ENCODE results near the gene TOMM70.
"Not testable (repeated sequence)": the region's sequence is repeated elsewhere in the genome, so short reads cannot be mapped to it uniquely, and the experiment has no call there.

Gene TOMM70

GRCh38 chr3:100400780-100401673 lies at the start of gene TOMM70, which contains the start of gene LNP1:
TOMM70 (minus strand) TSS chr3:100401089; CDS start chr3:100400949, 140 bp downstream.
LNP1 (plus strand) TSS chr3:100401539; CDS start chr3:100429730, 28,191 bp downstream.
- peaks cover 49% of the 10 kb centered on the region for H3K4me1 ChIP-seq
- peak within 1 kb of the TSS; percentile 82 for H3K27ac ChIP-seq
- TF ChIP-seq Cebpa-rat (IDR thresholded peaks at IDR 0.05) = no peak
- H3K27me3 ChIP-seq = no peaks in the 10 kb centered on the region
- peaks cover 47% of the 10 kb centered on the region for H4K20me1 ChIP-seq
- H3K4me2 ChIP-seq = peak within 1 kb of the TSS; percentile 82
- peaks cover 10% of the 10 kb centered on the region; the same call in 1 of the 2 replicates for H3K36me3 ChIP-seq
- H3K9ac ChIP-seq = peak within 1 kb of the TSS; percentile 91
- peak within 1 kb of the TSS; percentile 95 for H3K4me3 ChIP-seq
- H3K9me3 ChIP-seq = peaks cover 5% of the 10 kb centered on the region

- peaks cover 19% of the 10 kb centered on the region for H3K9me3 ChIP-seq
- H3K27ac ChIP-seq = no peak overlapping the region
- no peak overlapping the region for H3K4me3 ChIP-seq
- no peaks in the 10 kb centered on the region for H3K4me1 ChIP-seq
- TF ChIP-seq Cebpa-rat (IDR thresholded peaks at IDR 0.05) = no peak
- H4K20me1 ChIP-seq = no peaks in the 10 kb centered on the region
- no peak overlapping the region for H3K4me2 ChIP-seq
- no peaks in the 10 kb centered on the region for H3K27me3 ChIP-seq
- no peak overlapping the region for H3K9ac ChIP-seq
- H3K36me3 ChIP-seq = no peaks in the 10 kb centered on the region
Observed at GRCh38 chr3:100449214-100449613, 48.3 kb upstream of the TOMM70 start.

GRCh38 chr3:100448079-100448478 lies 47.2 kb upstream of the TOMM70 start:
- no peaks in the 10 kb centered on the region for H3K27me3 ChIP-seq
- H4K20me1 ChIP-seq = no peaks in the 10 kb centered on the region
- H3K4me3 ChIP-seq = no peak overlapping the region
- no peak overlapping the region for H3K9ac ChIP-seq
- peaks cover 19% of the 10 kb centered on the region for H3K9me3 ChIP-seq
- no peaks in the 10 kb centered on the region for H3K36me3 ChIP-seq
- no peaks in the 10 kb centered on the region for H3K4me1 ChIP-seq
- TF ChIP-seq Cebpa-rat (IDR thresholded peaks at IDR 0.05) = no peak
- no peak overlapping the region for H3K4me2 ChIP-seq
- no peak overlapping the region for H3K27ac ChIP-seq

- H4K20me1 ChIP-seq, H3K27ac ChIP-seq, H3K27me3 ChIP-seq, H3K4me3 ChIP-seq, H3K4me1 ChIP-seq, H3K36me3 ChIP-seq, H3K9ac ChIP-seq, H3K4me2 ChIP-seq: not testable (repeated sequence)
- H3K9me3 ChIP-seq = peaks cover 19% of the 10 kb centered on the region
Observed at GRCh38 chr3:100447067-100447466, 46.2 kb upstream of the TOMM70 start.

- Histone ChIP-seq H3K4me1 (no peaks in the 10 kb centered on the region), H3K9ac (no peak overlapping the region), H3K36me3 (no peaks in the 10 kb centered on the region), H3K27me3 (no peaks in the 10 kb centered on the region), H3K9me3 (peaks cover 19% of the 10 kb centered on the region), H3K4me2 (no peak overlapping the region), H3K4me3 (no peak overlapping the region), H4K20me1 (no peaks in the 10 kb centered on the region), H3K27ac (no peak overlapping the region)
- TF ChIP-seq Cebpa-rat (IDR thresholded peaks at IDR 0.05) = no peak
Observed at GRCh38 chr3:100443690-100444089, 42.8 kb upstream of the TOMM70 start.

- Histone ChIP-seq H3K36me3 (no peaks in the 10 kb centered on the region), H3K4me3 (no peak overlapping the region), H3K9ac (no peak overlapping the region), H3K27me3 (no peaks in the 10 kb centered on the region), H3K4me1 (no peaks in the 10 kb centered on the region), H3K4me2 (no peak overlapping the region), H3K9me3 (peaks cover 7% of the 10 kb centered on the region; the same call in 1 of the 2 replicates), H3K27ac (no peak overlapping the region), H4K20me1 (no peaks in the 10 kb centered on the region)
- no peak for TF ChIP-seq Cebpa-rat (IDR thresholded peaks at IDR 0.05)
Observed at GRCh38 chr3:100440895-100441294, 40.0 kb upstream of the TOMM70 start.

GRCh38 chr3:100438623-100438974 lies 37.7 kb upstream of the TOMM70 start:
- TF ChIP-seq Cebpa-rat (IDR thresholded peaks at IDR 0.05) = no peak
- H3K4me2 ChIP-seq = no peak overlapping the region
- no peaks in the 10 kb centered on the region for H3K27me3 ChIP-seq
- peaks cover 7% of the 10 kb centered on the region; the same call in 1 of the 2 replicates for H3K9me3 ChIP-seq
- no peak overlapping the region for H3K4me3 ChIP-seq
- H3K4me1 ChIP-seq = no peaks in the 10 kb centered on the region
- no peak overlapping the region for H3K9ac ChIP-seq
- H3K27ac ChIP-seq = no peak overlapping the region
- H3K36me3 ChIP-seq = no peaks in the 10 kb centered on the region
- no peaks in the 10 kb centered on the region for H4K20me1 ChIP-seq

GRCh38 chr3:100437721-100438622 lies 37.1 kb upstream of the TOMM70 start:
- TF ChIP-seq Cebpa-rat (IDR thresholded peaks at IDR 0.05) = no peak
- H3K27ac ChIP-seq = no peak overlapping the region
- no peaks in the 10 kb centered on the region for H3K36me3 ChIP-seq
- no peaks in the 10 kb centered on the region for H3K27me3 ChIP-seq
- H3K4me3 ChIP-seq = no peak overlapping the region
- H3K9me3 ChIP-seq = peaks cover 7% of the 10 kb centered on the region; the same call in 1 of the 2 replicates
- no peak overlapping the region for H3K4me2 ChIP-seq
- no peaks in the 10 kb centered on the region for H4K20me1 ChIP-seq
- no peak overlapping the region for H3K9ac ChIP-seq
- no peaks in the 10 kb centered on the region for H3K4me1 ChIP-seq

GRCh38 chr3:100436951-100437350 lies 36.1 kb upstream of the TOMM70 start:
- Histone ChIP-seq H3K36me3 (no peaks in the 10 kb centered on the region), H3K27ac (no peak overlapping the region), H3K4me1 (no peaks in the 10 kb centered on the region), H3K4me2 (no peak overlapping the region), H4K20me1 (no peaks in the 10 kb centered on the region), H3K27me3 (no peaks in the 10 kb centered on the region), H3K9me3 (peaks cover 7% of the 10 kb centered on the region; the same call in 1 of the 2 replicates), H3K9ac (no peak overlapping the region), H3K4me3 (no peak overlapping the region)
- TF ChIP-seq Cebpa-rat (IDR thresholded peaks at IDR 0.05) = no peak

Data from BLaER1 (cell line).